ENCODE data around the gene MPZL2. TPM values are rescaled to one million over a fixed set of nuclear protein-coding genes. Genes with fewer than 3 reads are reported as not detected.
A peak's percentile ranks its signal among the peaks of the same experiment; 100 is the strongest.

MPZL2 gene
- total and polyA plus RNA-seq, 10 of the 15 experiments (the other 5 are each of a cell fraction or from before 2014, with no cell fraction given), result 0.81 to 4.8 (median 3.1) TPM

DNA sequence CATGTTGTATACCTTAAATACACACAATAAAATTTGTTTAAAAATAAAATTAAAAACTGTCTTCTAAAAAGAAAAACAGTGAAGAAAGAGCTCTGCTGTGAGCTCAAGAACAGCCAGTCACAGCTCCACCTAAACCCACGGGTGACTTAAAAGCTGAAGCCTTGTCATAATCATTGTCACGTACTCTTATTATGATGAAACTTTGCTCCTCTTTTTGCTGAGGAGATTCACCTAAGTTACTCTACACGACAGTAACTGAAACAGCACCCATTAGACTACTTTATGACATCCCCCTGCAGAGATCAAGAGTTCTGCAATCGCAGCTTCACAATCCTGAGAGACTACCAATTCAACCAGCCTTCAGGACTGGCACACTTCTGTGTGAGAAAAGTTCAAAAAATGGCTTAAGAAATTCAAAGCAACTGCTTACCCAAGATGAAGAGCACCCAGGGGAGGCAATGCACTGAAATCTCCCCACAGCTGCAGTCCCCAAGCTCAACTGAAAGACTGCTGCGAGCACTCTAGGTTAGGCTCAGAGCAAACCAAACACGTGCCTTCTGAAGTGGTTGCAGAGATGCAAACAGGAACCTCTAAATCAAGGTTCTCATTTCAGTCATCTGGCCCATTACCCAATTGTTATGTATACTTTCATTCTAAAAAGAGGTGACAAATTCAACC lies 39.4 kb downstream of the MPZL2 start, which contains the start of gene JAML (continued):
- TF ChIP-seq, protein P1, sequence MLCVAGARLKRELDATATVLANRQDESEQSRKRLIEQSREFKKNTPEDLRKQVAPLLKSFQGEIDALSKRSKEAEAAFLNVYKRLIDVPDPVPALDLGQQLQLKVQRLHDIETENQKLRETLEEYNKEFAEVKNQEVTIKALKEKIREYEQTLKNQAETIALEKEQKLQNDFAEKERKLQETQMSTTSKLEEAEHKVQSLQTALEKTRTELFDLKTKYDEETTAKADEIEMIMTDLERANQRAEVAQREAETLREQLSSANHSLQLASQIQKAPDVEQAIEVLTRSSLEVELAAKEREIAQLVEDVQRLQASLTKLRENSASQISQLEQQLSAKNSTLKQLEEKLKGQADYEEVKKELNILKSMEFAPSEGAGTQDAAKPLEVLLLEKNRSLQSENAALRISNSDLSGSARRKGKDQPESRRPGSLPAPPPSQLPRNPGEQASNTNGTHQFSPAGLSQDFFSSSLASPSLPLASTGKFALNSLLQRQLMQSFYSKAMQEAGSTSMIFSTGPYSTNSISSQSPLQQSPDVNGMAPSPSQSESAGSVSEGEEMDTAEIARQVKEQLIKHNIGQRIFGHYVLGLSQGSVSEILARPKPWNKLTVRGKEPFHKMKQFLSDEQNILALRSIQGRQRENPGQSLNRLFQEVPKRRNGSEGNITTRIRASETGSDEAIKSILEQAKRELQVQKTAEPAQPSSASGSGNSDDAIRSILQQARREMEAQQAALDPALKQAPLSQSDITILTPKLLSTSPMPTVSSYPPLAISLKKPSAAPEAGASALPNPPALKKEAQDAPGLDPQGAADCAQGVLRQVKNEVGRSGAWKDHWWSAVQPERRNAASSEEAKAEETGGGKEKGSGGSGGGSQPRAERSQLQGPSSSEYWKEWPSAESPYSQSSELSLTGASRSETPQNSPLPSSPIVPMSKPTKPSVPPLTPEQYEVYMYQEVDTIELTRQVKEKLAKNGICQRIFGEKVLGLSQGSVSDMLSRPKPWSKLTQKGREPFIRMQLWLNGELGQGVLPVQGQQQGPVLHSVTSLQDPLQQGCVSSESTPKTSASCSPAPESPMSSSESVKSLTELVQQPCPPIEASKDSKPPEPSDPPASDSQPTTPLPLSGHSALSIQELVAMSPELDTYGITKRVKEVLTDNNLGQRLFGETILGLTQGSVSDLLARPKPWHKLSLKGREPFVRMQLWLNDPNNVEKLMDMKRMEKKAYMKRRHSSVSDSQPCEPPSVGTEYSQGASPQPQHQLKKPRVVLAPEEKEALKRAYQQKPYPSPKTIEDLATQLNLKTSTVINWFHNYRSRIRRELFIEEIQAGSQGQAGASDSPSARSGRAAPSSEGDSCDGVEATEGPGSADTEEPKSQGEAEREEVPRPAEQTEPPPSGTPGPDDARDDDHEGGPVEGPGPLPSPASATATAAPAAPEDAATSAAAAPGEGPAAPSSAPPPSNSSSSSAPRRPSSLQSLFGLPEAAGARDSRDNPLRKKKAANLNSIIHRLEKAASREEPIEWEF (IDR thresholded peaks at IDR 0.05; ENCODE audit: insufficient replicate concordance, low read depth, low read length), result no peak
- TF ChIP-seq SREBF2 (IDR thresholded peaks at IDR 0.05; ENCODE audit: low read length), result no peak
- TF ChIP-seq SRF (IDR thresholded peaks at IDR 0.05; ENCODE audit: low read depth in 2 of 2, low read length in 2 of 2), result no peak
- TF ChIP-seq ETV6 (conservative IDR thresholded peaks at IDR 0.05 in 1 of 2, IDR thresholded peaks at IDR 0.05 in 1 of 2; ENCODE audit: borderline replicate concordance in 1 of 2, low read depth in 1 of 2), result peak in 1 of 2 experiments; percentile 47; a peak in 2 of 4 replicates
- TF ChIP-seq POLR2AphosphoS2 (IDR thresholded peaks at IDR 0.05; ENCODE audit: low read depth, low read length), result no peak
- TF ChIP-seq ZNF24 (IDR thresholded peaks at IDR 0.05), result 0 out of 2 replicates have a peak, but pooled peaks have one; percentile 14
- no peak for TF ChIP-seq STAT3 (IDR thresholded peaks at IDR 0.05; ENCODE audit: low read depth, low read length)
- no peak for TF ChIP-seq NFXL1 (IDR thresholded peaks at IDR 0.05; ENCODE audit: borderline replicate concordance)

Data from GM12878 (cell line).